ENCODE results near the gene WDPCP. TPM values are rescaled to one million over a fixed set of nuclear protein-coding genes. Genes with fewer than 3 reads are reported as not detected.

The WDPCP gene
- total RNA-seq, 1 experiment from 2014 or later, result 7.4 TPM

DNA sequence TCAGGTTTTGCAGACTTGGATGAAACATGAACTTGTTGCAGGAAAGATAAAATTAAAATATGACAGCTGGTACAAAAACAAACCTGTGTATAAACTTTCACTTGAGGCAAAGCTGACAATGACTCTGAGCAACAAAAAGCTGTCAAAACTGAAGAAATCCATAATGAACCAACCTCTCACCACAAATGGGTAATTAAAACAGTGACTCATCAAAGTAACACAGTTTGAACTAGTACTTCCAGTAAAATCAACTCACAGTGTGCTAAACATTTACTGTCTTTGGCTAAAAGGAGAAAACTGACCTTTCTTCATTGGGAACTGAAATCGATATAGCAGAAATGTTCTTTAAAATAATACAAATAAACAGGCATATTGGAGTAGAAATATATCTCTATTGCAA, 209.7 kb downstream of the WDPCP start:
- no TSS peak for BruUV-seq (replicated peaks)
- DNase-seq (ENCODE audit: low read depth, low spot score) (no peak), ATAC-seq (no peak)
- Histone ChIP-seq H3K27me3 (ENCODE audit: control insufficient read depth, insufficient read depth, low read length) (no peaks in the 10 kb centered on the region), H3K4me3 (ENCODE audit: low read depth in 2 of 2, low read length in 2 of 2) (no peak overlapping the region), H3K36me3 (ENCODE audit: control insufficient read depth, insufficient read depth, low read length) (no peaks in the 10 kb centered on the region), H3K9me3 (ENCODE audit: control insufficient read depth, insufficient read depth, low read depth, low read length) (no peaks in the 10 kb centered on the region), H3K27ac (ENCODE audit: low read length) (no peak overlapping the region), H3K4me1 (ENCODE audit: control insufficient read depth, insufficient read depth, low read length) (no peaks in the 10 kb centered on the region)
- POLR2A ChIA-PET, result no interaction called here
- CTCF ChIA-PET, result interaction anchor here (0.5 kb wide), 1 partner anchor 472 kb away, joined by 3 read pairs; no protein-coding TSS in a partner anchor
- intact Hi-C loops (cut with micrococcal nuclease; ENCODE audit: unreplicated experiment) (no loop called here), in situ Hi-C loops (cut with HindIII; ENCODE audit: low pct_unique_long_range_greater_than_20kb, low sequenced_read_pairs) (no loop called here)
- TF ChIP-seq, protein P1, sequence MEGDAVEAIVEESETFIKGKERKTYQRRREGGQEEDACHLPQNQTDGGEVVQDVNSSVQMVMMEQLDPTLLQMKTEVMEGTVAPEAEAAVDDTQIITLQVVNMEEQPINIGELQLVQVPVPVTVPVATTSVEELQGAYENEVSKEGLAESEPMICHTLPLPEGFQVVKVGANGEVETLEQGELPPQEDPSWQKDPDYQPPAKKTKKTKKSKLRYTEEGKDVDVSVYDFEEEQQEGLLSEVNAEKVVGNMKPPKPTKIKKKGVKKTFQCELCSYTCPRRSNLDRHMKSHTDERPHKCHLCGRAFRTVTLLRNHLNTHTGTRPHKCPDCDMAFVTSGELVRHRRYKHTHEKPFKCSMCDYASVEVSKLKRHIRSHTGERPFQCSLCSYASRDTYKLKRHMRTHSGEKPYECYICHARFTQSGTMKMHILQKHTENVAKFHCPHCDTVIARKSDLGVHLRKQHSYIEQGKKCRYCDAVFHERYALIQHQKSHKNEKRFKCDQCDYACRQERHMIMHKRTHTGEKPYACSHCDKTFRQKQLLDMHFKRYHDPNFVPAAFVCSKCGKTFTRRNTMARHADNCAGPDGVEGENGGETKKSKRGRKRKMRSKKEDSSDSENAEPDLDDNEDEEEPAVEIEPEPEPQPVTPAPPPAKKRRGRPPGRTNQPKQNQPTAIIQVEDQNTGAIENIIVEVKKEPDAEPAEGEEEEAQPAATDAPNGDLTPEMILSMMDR (IDR thresholded peaks at IDR 0.05), result no peak
- TF ChIP-seq SIN3A (IDR thresholded peaks at IDR 0.05; ENCODE audit: borderline replicate concordance, insufficient read depth, low read depth, low read length) (no peak), TCF7L2 (IDR thresholded peaks at IDR 0.05; ENCODE audit: low read depth, low read length) (no peak)

DNA sequence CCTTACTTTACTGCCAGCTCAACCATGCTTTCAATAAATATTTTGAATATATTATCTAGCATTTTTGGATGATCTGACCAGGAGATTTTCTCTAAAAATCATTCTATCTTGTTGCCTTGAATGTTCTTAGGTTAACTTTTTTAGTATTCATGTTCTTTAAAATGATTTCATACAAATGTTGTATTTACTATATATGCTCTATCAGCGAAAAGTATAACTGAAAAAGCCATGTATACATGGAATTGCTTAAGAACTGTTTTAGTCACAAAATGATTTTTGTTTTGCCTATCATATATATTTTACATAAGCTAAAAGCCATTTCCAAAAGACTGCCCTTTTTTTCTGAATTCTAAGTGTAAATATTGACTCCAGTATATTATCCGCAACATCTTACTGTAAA, 213.9 kb downstream of the WDPCP start:
- BruUV-seq (replicated peaks), result no TSS peak
- ATAC-seq (no peak), DNase-seq (ENCODE audit: low read depth, low spot score) (no peak)
- Histone ChIP-seq H3K4me1 (ENCODE audit: control insufficient read depth, insufficient read depth, low read length) (no peaks in the 10 kb centered on the region), H3K27ac (ENCODE audit: low read length) (no peak overlapping the region), H3K27me3 (ENCODE audit: control insufficient read depth, insufficient read depth, low read length) (no peaks in the 10 kb centered on the region), H3K36me3 (ENCODE audit: control insufficient read depth, insufficient read depth, low read length) (no peaks in the 10 kb centered on the region), H3K9me3 (ENCODE audit: control insufficient read depth, insufficient read depth, low read depth, low read length) (no peaks in the 10 kb centered on the region), H3K4me3 (ENCODE audit: low read depth in 2 of 2, low read length in 2 of 2) (no peak overlapping the region)
- CTCF ChIA-PET, result no interaction called here
- in situ Hi-C loops (cut with HindIII; ENCODE audit: low pct_unique_long_range_greater_than_20kb, low sequenced_read_pairs) (no loop called here), intact Hi-C loops (cut with micrococcal nuclease; ENCODE audit: unreplicated experiment) (no loop called here)
- POLR2A ChIA-PET, result no interaction called here
- TF ChIP-seq, protein P2, sequence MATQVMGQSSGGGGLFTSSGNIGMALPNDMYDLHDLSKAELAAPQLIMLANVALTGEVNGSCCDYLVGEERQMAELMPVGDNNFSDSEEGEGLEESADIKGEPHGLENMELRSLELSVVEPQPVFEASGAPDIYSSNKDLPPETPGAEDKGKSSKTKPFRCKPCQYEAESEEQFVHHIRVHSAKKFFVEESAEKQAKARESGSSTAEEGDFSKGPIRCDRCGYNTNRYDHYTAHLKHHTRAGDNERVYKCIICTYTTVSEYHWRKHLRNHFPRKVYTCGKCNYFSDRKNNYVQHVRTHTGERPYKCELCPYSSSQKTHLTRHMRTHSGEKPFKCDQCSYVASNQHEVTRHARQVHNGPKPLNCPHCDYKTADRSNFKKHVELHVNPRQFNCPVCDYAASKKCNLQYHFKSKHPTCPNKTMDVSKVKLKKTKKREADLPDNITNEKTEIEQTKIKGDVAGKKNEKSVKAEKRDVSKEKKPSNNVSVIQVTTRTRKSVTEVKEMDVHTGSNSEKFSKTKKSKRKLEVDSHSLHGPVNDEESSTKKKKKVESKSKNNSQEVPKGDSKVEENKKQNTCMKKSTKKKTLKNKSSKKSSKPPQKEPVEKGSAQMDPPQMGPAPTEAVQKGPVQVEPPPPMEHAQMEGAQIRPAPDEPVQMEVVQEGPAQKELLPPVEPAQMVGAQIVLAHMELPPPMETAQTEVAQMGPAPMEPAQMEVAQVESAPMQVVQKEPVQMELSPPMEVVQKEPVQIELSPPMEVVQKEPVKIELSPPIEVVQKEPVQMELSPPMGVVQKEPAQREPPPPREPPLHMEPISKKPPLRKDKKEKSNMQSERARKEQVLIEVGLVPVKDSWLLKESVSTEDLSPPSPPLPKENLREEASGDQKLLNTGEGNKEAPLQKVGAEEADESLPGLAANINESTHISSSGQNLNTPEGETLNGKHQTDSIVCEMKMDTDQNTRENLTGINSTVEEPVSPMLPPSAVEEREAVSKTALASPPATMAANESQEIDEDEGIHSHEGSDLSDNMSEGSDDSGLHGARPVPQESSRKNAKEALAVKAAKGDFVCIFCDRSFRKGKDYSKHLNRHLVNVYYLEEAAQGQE (IDR thresholded peaks at IDR 0.05; ENCODE audit: insufficient read depth in 1 of 2, low read depth in 2 of 2, low read length in 1 of 2), result no peak
- TF ChIP-seq, protein P1 (IDR thresholded peaks at IDR 0.05), result no peak
- TF ChIP-seq SIN3A (IDR thresholded peaks at IDR 0.05; ENCODE audit: borderline replicate concordance, insufficient read depth, low read depth, low read length), result no peak
- no peak for TF ChIP-seq POLR2AphosphoS5 (IDR thresholded peaks at IDR 0.05; ENCODE audit: low read depth, low read length)
- TF ChIP-seq TCF7L2 (IDR thresholded peaks at IDR 0.05; ENCODE audit: low read depth, low read length), result no peak
